Glutamatergic neuron (in vitro differentiated cells): Measurements from ENCODE around the gene CALR3. TPM values are rescaled to one million over a fixed set of nuclear protein-coding genes. Genes with fewer than 3 reads are reported as not detected.
"Not testable (repeated sequence)": the region's sequence is repeated elsewhere in the genome, so short reads cannot be mapped to it uniquely, and the experiment has no call there.

Source experiments
- DNase-seq: peaks from one replicate; pipeline ENCODE4 v3.0.0; 2022
- H3K27ac Mint-ChIP-seq: one replicate; pipeline ENCODE4 v1.8.0; 2020; ENCODE audit warnings: mild to moderate bottlenecking, mixed read lengths, inconsistent platforms; ENCODE audit not compliant: unreplicated experiment
- H3K27me3 Mint-ChIP-seq: one replicate; pipeline ENCODE4 v1.8.0; 2020; ENCODE audit warnings: mild to moderate bottlenecking, moderate library complexity, mixed read lengths, inconsistent platforms; ENCODE audit not compliant: unreplicated experiment
- H3K36me3 Mint-ChIP-seq: one replicate; pipeline ENCODE4 v1.8.0; 2020; ENCODE audit warnings: mild to moderate bottlenecking, mixed read lengths, inconsistent platforms; ENCODE audit not compliant: unreplicated experiment
- H3K4me1 Mint-ChIP-seq: one replicate; pipeline ENCODE4 v1.8.0; 2020; ENCODE audit warnings: mild to moderate bottlenecking, low read depth, mixed read lengths, inconsistent platforms; ENCODE audit not compliant: unreplicated experiment
- H3K4me3 Mint-ChIP-seq: one replicate; pipeline ENCODE4 v1.8.0; 2020; ENCODE audit warnings: mild to moderate bottlenecking, mixed read lengths, inconsistent platforms; ENCODE audit not compliant: unreplicated experiment
- H3K9me3 Mint-ChIP-seq: one replicate; pipeline ENCODE4 v1.8.0; 2020; ENCODE audit warnings: mild to moderate bottlenecking, moderate library complexity, mixed read lengths, inconsistent platforms; ENCODE audit not compliant: unreplicated experiment
- CTCF ChIP-seq: fragments of 200-600 bp; sonication (generic); IDR thresholded peaks from one replicate; pipeline ENCODE4 v1.5.0; 2021; ENCODE audit not compliant: partially characterized antibody, unreplicated experiment
- long read RNA-seq: library from polyadenylated mRNA; unstranded; transcript quantifications from one replicate; pipeline ENCODE4 v2.0.0, GENCODE V29; 2020; ENCODE audit not compliant: unreplicated experiment
- total RNA-seq: library from RNA; stranded (reverse); fragmentation: NEBNext Ultra II Directional; extraction: Animal tissue kit (Norgen Biotek cat#: 25700); gene quantifications from one replicate; pipeline ENCODE4 v1.2.1, GENCODE V29; 2021; ENCODE audit not compliant: unreplicated experiment

Gene CALR3, protein sequence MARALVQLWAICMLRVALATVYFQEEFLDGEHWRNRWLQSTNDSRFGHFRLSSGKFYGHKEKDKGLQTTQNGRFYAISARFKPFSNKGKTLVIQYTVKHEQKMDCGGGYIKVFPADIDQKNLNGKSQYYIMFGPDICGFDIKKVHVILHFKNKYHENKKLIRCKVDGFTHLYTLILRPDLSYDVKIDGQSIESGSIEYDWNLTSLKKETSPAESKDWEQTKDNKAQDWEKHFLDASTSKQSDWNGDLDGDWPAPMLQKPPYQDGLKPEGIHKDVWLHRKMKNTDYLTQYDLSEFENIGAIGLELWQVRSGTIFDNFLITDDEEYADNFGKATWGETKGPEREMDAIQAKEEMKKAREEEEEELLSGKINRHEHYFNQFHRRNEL
- total RNA-seq, result not detected
- long read RNA-seq, result 0 reads

DNA sequence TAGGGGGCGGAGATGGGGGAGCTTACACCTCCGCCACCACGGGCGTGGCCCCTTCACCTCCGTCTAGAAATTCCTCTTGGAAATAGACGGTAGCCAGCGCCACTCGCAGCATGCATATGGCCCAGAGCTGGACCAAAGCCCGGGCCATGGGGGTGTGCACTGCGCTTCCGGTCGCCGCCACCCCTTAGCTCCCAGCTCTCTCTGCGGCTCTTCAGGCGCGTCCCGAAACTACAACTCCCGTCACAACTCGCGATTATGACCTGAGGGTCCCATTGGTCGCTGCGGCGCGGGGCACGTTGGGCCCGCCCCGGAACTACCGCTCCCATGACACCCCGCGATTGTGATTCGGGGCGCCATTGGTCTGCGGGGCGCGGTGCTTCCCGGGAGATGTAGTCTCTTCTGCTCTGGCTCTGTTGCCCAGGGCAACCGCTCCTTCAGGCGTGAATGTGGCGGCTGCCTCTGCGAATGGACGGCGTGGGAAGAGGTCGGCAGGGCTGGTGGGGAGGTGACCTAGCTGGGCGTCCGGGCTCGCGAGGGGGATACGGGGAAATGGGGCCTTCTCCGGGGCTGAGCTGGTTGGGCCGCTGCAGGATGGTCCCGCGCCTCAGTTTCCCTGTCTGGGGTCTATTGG, at the start of gene CALR3, which contains the start of gene C19orf44:
CALR3 (minus strand) TSS at position 186 of the 631 bp plus-strand sequence; CDS start at position 148, 38 bp downstream.
C19orf44 (plus strand) TSS at position 413 of the 631 bp plus-strand sequence. CDS start 4,399 bp downstream, outside the sequence.
- H3K36me3 Mint-ChIP-seq, result peaks cover 2% of the 10 kb centered on the region
- DNase-seq, result peak; percentile 98
- H3K27ac Mint-ChIP-seq, result peak within 1 kb of the TSS; percentile 83
- no peak for TF ChIP-seq CTCF
- H3K4me3 Mint-ChIP-seq, result peak within 1 kb of the TSS; percentile 95
- H3K4me1 Mint-ChIP-seq, result no peaks in the 10 kb centered on the region
- peaks cover 2% of the 10 kb centered on the region for H3K9me3 Mint-ChIP-seq
- H3K27me3 Mint-ChIP-seq, result peaks cover 2% of the 10 kb centered on the region

GRCh38 chr19:16544473-16545231, 48.7 kb upstream of the CALR3 start:
- Mint-ChIP-seq H3K9me3 (no peaks in the 10 kb centered on the region), H3K27me3 (peaks cover 2% of the 10 kb centered on the region), H3K4me3 (peak overlapping the region; percentile 30), H3K27ac (peak overlapping the region; percentile 68), H3K4me1 (peaks cover 10% of the 10 kb centered on the region), H3K36me3 (no peaks in the 10 kb centered on the region)
- no peak for DNase-seq
- no peak for TF ChIP-seq CTCF

DNA sequence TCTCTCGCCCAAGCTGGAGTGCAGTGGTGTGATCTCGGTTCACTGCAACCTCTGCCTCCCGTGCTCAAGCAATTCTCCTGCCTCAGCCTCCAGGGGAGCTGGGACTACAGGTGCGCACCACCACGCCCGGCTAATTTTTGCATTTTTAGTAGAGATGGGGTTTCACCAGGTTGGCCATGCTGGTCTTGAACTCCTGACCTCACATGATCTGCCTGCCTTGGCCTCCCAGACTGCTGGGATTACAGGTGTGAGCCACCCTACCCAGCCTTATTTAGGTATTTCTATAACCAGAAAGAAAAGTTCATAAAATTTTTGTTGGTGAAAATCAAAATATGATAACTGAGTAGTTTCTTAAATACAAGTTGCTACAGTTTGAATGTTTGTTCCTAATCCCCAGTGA, 47.8 kb upstream of the CALR3 start:
- not testable (repeated sequence) for H3K27ac Mint-ChIP-seq, H3K27me3 Mint-ChIP-seq, DNase-seq, H3K36me3 Mint-ChIP-seq, H3K9me3 Mint-ChIP-seq
- Mint-ChIP-seq H3K4me1 (peaks cover 10% of the 10 kb centered on the region), H3K4me3 (peak overlapping the region; percentile 87)

DNA sequence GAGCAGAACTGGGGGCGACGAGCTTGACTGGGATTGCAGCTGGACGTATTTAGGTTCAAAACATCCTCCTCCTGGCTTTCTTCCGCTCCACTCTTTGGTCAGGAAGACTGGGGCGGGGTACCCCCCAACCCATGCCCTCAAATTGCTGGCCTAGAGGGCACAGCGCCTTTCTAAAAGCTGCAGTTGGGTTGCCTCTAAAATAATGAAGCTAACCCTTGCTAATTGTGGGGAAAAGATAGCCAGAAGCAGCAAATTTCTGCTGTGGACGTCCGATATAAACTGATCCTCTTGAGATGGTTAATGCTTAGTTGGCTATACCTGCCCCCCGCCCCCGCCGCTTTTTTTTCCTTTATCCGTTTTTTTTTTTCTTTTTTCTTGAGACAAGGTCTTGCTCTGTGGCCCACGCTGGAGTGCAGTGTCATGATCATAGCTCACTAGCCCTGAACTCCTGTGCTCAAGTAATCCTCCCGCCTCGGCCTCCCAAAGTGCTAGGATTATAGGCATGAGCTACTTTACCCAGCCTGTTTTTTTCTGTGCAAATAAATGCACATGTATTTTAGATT, 47.0 kb upstream of the CALR3 start:
- no peaks in the 10 kb centered on the region for H3K9me3 Mint-ChIP-seq
- H3K4me3 Mint-ChIP-seq, result peak overlapping the region; percentile 87
- no peak for TF ChIP-seq CTCF
- peaks cover 10% of the 10 kb centered on the region for H3K4me1 Mint-ChIP-seq
- peak overlapping the region; percentile 69 for H3K27ac Mint-ChIP-seq
- peaks cover 4% of the 10 kb centered on the region for H3K27me3 Mint-ChIP-seq
- H3K36me3 Mint-ChIP-seq, result no peaks in the 10 kb centered on the region
- no peak for DNase-seq
